Astrocyte of the cerebellum (primary cell): ENCODE measurements around the gene CMIP.

Experiments used
- DNase-seq: peaks from one replicate; pipeline ENCODE4 v3.0.0-alpha.2; 2011; ENCODE audit warnings: low read depth
- H3K4me3 ChIP-seq: 2 replicates; pipeline ENCODE4 v1.5.1; 2011; ENCODE audit warnings: mild to moderate bottlenecking, low read depth, low read length, moderate library complexity
- in situ Hi-C: cut with HindIII; loops from 2 replicates; pipeline ENCODE4 v1.10.0; 2017; ENCODE audit warnings: low sequenced_read_pairs
- TF ChIP-seq, protein P1 (sequence below): IDR thresholded peaks from 2 replicates; pipeline ENCODE4 v1.5.1; 2012; ENCODE audit warnings: low read length, low read depth, moderate library complexity, mild to moderate bottlenecking; ENCODE audit errors: missing control alignments

The CMIP gene

DNA sequence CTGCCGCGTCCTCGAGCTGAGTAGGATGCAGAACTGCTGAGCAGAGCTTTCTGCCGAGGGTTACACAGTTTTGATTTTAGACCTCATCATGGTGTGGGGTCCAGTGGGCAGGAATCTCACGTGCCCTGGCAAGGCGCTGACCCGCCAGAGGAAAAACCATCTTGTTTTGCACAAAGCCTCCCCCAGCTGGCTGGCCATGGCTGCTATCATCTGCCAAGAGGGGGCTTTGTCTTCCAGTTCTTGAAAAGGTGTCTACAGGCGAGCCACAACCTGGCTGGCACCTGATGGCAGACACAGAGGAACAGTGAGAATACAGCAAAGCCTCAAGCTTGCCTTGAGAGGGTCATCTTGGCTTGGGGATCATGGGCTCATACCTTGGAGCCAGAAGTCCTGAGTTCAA lies 118.3 kb downstream of the CMIP start:
- in situ Hi-C loops, result no loop called here
- TF ChIP-seq, protein P1, sequence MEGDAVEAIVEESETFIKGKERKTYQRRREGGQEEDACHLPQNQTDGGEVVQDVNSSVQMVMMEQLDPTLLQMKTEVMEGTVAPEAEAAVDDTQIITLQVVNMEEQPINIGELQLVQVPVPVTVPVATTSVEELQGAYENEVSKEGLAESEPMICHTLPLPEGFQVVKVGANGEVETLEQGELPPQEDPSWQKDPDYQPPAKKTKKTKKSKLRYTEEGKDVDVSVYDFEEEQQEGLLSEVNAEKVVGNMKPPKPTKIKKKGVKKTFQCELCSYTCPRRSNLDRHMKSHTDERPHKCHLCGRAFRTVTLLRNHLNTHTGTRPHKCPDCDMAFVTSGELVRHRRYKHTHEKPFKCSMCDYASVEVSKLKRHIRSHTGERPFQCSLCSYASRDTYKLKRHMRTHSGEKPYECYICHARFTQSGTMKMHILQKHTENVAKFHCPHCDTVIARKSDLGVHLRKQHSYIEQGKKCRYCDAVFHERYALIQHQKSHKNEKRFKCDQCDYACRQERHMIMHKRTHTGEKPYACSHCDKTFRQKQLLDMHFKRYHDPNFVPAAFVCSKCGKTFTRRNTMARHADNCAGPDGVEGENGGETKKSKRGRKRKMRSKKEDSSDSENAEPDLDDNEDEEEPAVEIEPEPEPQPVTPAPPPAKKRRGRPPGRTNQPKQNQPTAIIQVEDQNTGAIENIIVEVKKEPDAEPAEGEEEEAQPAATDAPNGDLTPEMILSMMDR, result no peak
- DNase-seq, result no peak
- H3K4me3 ChIP-seq, result no peak overlapping the region

DNA sequence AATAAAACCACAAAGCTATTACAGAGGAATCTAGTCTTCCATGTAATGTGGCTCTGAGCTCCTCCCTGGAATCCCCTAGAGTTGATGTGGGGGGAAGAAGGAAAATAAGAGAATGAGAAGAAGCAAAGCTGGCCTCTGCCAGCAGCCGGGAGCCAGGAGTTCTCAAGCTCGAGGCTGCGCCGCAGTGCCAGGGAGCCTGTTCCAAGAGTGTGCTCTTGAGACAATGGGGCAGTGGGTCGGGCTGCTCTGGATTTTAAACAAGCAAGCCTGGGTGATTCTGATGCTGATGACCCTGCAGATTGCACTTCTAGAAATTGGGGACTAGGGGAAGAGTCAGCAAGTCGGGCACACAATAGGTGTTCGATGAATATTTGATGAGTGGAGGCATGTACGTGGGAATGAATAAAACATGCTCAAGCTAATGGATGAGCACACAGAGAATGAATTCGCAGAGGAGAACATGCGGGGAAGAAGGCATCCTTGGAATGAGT lies 119.9 kb downstream of the CMIP start:
- in situ Hi-C loops, result no loop called here
- no peak overlapping the region for H3K4me3 ChIP-seq
- TF ChIP-seq, protein P1, result no peak
- peak; percentile 15 for DNase-seq

DNA sequence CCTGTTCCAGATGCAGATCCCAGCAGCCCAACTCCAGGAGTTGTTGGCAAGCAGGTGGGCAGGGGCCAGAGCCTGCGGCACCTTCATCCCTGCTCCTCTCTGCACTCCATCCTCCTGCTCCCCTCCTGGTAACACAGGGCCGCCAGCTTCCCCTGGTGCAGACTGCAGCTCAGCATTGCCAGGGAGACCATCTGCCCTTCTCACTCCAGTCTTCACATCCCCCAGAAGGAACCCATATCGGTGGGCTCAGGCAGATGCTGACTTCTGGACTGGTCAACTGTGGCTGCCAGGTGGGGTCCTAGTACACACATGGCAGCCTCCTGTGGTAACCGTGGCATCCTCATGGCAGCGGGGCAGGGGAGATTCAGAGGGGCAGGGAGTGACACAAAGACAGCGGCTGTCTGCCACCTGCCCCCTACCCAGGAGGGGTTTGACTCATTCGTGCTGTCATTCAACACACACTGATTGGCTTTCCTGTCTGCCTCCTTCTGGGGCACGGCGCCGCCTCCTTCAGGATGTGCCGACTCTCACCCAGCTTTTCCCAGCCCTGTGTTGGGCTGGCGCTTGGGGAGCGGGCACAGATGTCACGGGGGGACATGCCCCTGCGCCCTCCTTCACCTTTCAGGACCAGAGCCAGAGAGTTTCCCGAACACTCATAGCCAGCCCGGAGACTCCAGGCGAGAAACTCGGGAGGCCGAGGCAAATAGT lies 120.9 kb downstream of the CMIP start:
- in situ Hi-C loops, result no loop called here
- no peak for DNase-seq
- TF ChIP-seq, protein P1, result no peak
- H3K4me3 ChIP-seq, result no peak overlapping the region

DNA sequence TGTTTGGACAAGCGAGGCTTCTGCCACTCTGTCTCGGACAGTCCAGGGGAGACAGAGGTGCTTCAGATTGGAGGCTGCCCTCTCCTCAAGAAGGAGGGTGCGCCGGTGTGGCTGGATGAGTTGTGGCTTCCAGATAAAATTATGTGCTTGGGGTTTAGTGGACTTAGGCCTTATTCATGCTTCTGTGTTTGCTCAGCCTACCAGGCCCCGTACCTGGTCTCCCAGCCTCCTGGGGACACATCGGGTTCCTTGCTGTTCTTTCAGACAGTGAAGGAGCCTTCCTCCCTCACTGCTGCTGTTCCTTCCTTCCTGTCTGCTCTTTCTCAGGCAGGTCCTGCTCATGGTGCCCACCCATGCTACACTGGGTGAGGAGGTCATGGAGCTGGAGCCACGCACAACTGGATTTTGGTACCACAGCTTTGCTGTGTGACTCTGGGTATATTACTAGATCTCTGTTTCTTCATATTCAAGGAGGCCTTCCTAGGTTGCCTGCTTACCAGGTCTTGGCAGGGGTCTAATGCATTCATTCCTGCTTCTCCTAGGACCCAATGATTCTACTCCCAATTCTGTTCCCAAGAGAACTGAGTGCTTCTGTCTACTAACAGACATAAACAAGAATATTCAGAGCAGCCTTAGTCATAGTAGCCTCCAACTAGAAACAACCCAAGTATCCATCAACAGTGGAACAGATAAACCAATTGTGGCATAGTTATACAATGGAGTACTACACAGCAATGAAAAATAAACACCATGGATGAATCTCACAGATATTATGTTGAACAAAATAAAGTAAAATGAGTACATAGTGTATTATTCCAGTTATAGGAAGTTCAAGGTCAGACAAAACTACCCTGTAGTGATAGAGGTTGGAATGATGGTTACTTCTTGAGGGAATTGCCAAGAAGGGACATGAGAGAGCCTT lies 121.7 kb downstream of the CMIP start:
- DNase-seq, result no peak
- no peak overlapping the region for H3K4me3 ChIP-seq
- in situ Hi-C loops, result no loop called here
- TF ChIP-seq, protein P1, result no peak

DNA sequence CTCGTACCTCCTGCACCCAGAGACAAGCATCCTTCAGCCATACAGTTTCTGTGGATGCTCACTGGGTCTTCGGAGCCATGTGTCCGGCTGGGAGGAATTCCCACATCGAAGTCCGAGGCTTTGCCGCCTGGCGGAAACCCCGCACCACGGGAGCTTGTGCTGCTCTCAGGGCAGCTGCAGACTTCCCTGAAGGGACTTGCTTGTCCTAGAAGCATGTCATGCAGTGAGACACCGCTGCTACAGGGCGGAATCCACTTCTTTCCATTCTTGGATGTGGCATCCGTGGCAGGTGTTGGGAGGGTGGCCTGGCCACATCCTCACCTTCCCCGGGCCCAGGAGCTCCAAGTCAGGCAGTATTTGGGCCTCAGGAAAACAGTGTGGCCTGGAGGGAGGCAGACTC lies 122.5 kb downstream of the CMIP start:
- DNase-seq, result no peak
- TF ChIP-seq, protein P1, result no peak
- in situ Hi-C loops, result no loop called here
- no peak overlapping the region for H3K4me3 ChIP-seq

DNA sequence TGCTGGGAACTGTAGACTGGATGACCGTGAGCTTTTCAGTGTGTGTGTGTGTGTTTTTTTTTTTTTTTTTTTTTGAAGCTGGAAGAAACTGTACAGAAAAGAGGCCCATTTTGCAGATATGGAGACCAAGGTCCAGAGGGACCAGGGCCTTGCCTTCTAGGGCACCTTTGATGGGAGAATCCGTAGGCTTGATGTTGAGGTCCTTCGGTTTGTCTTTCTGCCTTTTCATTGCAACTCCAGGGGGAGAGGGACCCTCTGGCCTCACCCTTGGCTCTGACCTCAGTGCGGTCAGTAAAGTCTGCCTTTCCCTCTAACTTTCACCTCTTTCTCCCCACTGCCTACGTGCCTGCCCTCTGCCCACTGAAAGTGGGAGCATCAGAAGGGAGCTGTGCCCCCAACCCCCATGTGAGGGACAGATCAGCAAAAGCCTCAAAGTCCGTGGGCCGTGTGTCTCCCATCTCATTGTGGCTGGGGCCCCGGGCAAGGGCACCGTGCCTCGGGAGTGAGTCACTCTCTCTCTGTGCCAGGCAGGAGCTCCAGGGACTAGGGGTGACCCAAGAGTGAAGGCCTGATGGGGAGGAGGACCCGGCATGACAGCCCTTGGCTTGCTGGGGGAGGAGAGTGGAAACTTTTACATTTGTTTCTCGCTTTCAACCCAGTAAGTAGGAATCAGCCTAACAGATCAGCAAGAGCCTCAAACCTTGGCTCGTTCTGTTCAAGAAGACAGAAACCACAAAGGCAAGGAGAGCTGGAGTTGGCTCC lies 123.6 kb downstream of the CMIP start:
- no peak overlapping the region for H3K4me3 ChIP-seq
- TF ChIP-seq, protein P1, result no peak
- peak; percentile 59 for DNase-seq
- in situ Hi-C loops, result no loop called here
